Measurements from ENCODE around the gene KLHDC8B.
A peak's percentile ranks its signal among the peaks of the same experiment; 100 is the strongest.

The KLHDC8B gene

DNA sequence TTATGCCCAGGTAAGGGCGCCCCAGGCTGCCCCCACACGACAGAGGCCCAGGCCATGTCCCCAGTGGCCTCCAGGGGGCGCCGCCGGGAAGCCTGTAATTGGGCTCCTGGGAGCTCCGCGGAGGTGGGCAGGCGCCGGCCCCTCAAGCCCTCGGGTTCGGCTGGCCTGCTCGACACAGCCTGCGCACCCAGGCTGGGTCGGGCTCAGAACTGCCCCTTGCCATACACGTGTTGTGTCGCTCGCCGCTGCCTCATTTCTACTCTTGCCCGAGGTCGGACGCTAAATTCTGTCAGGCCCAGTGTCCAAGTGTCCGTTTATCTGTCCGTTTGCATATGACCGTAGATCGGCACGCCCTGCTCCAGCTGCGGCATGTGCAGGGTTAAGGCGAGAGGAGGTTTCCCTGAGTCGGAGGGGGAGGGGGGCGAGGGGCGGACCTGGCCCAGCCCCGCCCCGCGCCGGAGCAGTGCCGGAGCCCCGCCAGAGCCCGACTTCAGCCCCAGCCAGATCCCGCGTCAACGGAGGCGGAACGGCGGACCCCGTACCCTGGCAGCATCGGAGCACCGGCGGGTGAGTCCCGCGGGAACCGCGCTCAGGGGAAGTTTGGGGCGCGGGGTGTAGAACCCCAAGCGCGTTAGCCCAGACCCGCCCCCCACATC, at the start of gene KLHDC8B:
Gene KLHDC8B (plus strand): TSS at position 480 of the 656 bp plus-strand sequence. CDS start 1,172 bp downstream, outside the sequence.
- DNase-seq: peak; percentile 65

DNA sequence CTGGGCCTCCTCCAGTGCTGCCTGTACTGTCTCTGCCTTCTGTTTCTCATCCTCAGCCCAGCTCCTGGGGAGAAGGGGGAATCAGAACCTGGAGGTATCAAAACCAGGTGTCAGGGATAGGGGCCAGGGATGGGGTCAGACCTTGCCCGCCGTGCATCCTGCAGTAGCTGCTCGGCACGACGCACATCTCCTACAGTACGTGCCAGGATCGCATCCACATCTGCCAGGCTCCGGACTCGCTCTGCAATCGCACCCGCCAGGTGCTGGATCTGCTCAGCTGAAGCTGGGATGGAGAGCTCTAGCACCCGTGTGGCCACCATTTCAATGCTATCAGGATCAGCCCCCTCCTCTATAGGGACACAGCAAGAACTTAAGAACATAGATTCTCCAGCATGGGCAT, 49.4 kb upstream of the KLHDC8B start:
- DNase-seq: no peak

GRCh38 chr3:49122451-49122850, 48.9 kb upstream of the KLHDC8B start:
- no peak for DNase-seq

DNA sequence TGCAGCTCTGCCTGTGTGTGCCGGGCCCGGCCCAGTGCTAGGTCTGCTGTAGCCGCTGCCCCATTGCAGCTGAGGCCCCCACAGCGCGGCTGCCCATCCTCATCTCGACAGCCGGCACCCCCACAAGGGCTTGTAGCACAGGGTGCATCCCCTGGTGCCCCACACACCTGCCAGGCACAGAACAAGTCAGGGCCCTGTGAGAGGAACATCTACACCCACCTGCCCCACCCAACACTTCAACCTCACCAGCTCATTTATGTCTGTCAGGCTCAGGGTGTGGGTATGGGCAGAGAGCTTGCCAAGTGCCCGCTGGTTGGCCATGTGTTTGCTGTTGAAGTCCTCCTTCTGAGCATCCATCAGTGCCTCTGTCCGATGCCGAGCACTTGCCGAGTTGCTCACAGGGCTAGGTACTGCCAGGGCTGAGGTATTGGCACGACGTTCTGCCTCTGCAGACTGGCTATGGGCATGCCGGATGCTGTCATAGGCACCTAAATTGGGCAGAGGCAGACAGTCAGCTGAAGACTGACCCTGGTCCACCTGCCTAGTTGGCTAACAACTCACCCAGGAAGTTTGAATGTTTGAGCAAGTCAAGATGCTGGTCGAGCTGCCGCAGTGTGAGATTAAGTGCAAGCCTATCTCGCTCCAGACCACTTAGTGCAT, 48.4 kb upstream of the KLHDC8B start:
- DNase-seq: no peak

DNA sequence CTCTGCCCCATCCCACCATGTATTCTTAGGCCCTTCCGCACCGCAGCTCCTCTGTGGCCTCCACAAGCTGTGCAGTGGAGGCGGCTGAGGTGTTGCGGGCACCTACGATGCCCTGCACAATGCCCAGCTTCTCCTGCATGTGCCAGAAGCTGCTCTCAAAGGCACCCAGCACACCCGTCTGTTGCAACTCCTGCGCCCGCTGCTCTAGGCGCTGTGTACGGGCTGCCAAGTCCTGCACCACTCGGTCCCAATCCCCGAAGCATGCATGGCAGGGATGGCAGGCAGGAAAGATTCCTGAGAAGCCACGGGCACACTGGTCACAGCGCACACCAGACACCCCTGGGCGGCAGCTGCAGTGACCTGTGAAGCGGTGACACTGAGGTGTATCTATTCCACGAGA, 47.7 kb upstream of the KLHDC8B start:
- DNase-seq: no peak

- no peak for DNase-seq
These were observed 47.2 kb upstream of the KLHDC8B start for GRCh38 chr3:49124203-49124602.

- DNase-seq: no peak
These were observed 46.3 kb upstream of the KLHDC8B start for GRCh38 chr3:49124991-49125670.

DNA sequence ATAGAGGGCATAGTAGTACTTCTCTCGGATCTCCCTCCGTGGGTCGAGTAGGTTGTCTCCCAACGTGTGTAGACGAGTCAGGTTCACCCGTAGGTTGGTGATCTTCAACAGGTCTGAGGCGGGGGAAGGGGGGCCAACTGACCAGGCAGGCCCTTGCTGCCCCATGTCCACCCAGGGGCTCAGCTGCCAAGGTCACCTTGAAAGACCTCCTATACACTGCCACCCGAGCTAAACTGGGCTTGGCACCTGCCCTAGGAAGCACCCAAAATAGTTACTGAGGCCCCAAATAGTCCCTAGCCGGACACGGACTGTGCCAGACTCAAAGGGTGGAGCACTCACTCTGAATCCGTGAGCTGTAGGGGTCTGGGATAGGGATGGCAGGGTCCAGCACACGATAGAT, 40.4 kb upstream of the KLHDC8B start:
- no peak for DNase-seq

- DNase-seq: no peak
These were observed 39.8 kb upstream of the KLHDC8B start for GRCh38 chr3:49131576-49131975.

GRCh38 chr3:49132073-49132436, 39.3 kb upstream of the KLHDC8B start:
- DNase-seq: no peak

- no peak for DNase-seq
These were observed 38.8 kb upstream of the KLHDC8B start, which contains the start of gene LAMB2 for GRCh38 chr3:49132437-49133225. Gene LAMB2 (minus strand): TSS chr3:49133050. CDS start chr3:49132867, 183 bp downstream.

- peak; percentile 7 for DNase-seq
These were observed 38.0 kb upstream of the KLHDC8B start for GRCh38 chr3:49133226-49133951.

DNA sequence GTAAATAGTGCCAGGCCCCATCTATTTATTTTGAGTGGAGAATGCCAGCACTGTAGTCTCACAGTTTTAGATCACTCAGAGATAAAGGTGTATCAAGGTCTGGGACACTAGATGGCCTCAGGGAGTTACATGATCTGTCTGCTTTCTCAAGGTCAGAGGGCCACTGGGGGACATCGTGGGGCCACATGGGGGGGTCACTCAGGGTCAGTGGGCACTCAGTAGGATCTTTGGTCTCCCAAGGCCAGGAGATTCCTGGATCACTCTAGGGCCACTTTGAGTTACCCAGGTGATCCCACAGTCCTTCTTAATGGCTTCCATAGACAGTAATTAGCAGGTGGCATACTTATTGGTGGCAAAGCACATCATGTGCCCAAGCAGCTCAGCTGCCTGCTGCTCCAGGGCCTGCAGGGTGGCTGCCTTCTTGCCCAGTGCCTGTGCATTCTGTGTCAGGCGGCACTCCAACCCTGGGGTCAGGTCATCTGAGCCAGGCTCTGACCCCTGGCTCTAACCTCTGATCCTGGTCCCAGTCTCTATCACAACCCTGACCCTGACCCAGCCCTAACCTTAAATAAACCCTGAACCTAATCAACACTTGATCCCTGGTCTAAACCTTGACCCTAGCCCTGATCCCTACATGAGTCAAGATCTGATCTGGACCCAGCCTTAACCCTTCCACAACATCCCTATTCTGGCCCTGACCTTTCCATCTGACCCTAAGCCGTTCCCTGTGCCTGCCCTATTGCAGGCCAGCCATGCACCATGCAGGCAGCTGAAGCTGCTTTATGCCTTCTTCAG, 36.7 kb upstream of the KLHDC8B start:
- no peak for DNase-seq

DNA sequence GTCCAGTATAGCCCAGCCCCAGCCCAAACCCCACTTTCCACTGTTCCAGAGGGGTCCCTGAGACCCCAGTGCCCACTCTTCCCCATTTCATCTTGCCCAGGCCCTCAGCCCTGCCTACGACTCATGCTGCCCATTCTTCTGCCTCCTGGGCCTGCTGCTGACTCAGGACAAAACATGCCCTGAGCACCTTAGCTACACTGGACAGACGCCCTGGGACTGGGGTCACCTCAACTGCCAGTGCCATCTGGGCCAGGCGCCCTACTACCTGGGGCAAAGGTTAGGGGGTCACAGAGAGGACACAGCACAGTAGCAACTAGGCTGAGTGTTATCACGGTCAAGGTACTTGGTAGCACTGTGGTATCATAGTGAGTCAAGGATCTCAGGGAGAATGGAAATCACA, 35.9 kb upstream of the KLHDC8B start:
- DNase-seq: no peak

GRCh38 chr3:49140080-49140479, 31.3 kb upstream of the KLHDC8B start:
- no peak for DNase-seq

GRCh38 chr3:49148159-49148558, 23.2 kb upstream of the KLHDC8B start:
- DNase-seq: no peak

DNA sequence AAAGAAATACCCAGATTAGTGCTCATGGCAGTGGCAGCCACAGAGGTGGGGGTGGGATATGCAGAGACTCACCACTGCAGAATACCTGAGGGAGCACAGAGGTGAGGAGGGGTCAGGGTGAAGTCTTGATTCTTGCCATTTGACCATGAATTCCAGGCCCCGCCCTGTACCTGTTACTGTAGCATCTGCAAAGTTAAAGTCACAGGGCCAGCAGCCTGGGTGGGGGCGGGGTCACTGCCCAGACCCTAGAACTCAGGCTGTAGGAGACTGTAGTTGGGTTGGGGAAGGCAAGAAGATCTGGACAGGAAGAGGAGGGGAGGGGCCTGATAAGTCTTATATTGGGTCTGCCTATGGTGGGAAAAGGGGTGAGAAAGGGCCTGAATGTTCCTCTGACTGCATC, 19.8 kb upstream of the KLHDC8B start:
- no peak for DNase-seq

DNA sequence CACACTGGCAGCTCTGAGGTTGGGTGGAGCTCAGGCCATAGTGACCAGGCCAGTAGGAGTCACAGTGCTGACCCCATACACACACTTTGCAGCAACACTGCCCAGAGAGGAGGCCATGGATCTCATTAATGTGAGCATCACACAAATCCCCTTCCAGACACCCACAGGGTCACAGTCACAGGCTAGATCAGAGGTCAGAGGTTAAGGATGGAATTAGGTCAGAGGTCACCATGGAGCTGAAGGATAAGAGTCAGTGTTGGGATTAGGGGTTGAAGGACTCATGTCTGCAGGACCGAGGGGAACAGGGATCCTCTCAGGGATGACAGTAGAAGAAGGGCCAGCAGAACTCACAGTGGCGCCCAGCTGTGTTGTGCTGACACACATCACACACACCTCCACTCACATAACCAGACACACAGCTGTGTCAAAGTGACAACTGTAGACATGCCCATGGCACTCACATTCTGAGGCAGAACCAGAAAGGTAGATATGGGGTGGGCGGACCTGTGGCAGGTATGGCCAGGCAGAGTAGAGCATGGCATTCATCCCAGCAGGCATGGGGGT, 18.0 kb upstream of the KLHDC8B start:
- no peak for DNase-seq

GRCh38 chr3:49157289-49157688, 14.1 kb upstream of the KLHDC8B start:
- DNase-seq: no peak

GRCh38 chr3:49158103-49158709, 13.2 kb upstream of the KLHDC8B start:
- no peak for DNase-seq

DNA sequence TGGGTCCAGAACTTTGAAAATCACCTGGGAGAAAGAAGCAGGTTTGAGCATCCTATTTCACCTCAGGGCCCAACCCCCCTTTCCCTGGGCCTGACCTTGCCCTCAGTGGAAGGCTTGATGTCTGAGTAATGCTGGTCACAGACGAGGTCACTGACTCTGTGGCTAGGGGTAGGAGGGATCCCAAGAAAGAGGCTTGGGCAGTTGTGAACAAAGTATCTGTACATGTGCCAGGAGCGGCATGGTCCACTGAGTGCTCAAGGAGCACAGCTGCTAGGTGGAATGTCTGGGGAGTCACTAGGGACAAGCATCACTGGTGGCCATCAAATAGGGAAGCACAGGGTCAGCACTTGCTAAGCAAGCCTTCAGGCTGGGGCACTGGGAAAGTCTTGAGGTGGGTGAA, 12.6 kb upstream of the KLHDC8B start:
- no peak for DNase-seq

Data from NCI-H1092 (cell line).